ENCODE results near the gene JMJD4. TPM values are rescaled to one million over a fixed set of nuclear protein-coding genes. Genes with fewer than 3 reads are reported as not detected.
"Not testable (repeated sequence)": the region's sequence is repeated elsewhere in the genome, so short reads cannot be mapped to it uniquely, and the experiment has no call there.

The JMJD4 gene
- total RNA-seq, 1 donor from 2014 or later, result 26.6 TPM

- Mint-ChIP-seq H3K4me1 (ENCODE audit: low read depth, unreplicated experiment) (no peaks in the 10 kb centered on the region), H3K27ac (ENCODE audit: unreplicated experiment) (no peak overlapping the region), H3K27me3 (ENCODE audit: unreplicated experiment) (no peaks in the 10 kb centered on the region), H3K4me3 (ENCODE audit: unreplicated experiment) (no peak overlapping the region), H3K36me3 (ENCODE audit: unreplicated experiment) (peaks cover 10% of the 10 kb centered on the region), H3K9me3 (ENCODE audit: unreplicated experiment) (peaks cover 17% of the 10 kb centered on the region)
- TF ChIP-seq CTCF (IDR thresholded peaks at IDR 0.05; ENCODE audit: partially characterized antibody, unreplicated experiment), result no peak
- no peak for DNase-seq
Observed at GRCh38 chr1:227709451-227709850, 25.7 kb downstream of the JMJD4 start.

GRCh38 chr1:227707846-227708245 lies 27.3 kb downstream of the JMJD4 start:
- DNase-seq, result no peak
- TF ChIP-seq CTCF (IDR thresholded peaks at IDR 0.05; ENCODE audit: partially characterized antibody, unreplicated experiment), result no peak
- Mint-ChIP-seq H3K4me3 (ENCODE audit: unreplicated experiment) (no peak overlapping the region), H3K4me1 (ENCODE audit: low read depth, unreplicated experiment) (no peaks in the 10 kb centered on the region), H3K27ac (ENCODE audit: unreplicated experiment) (no peak overlapping the region), H3K9me3 (ENCODE audit: unreplicated experiment) (peaks cover 20% of the 10 kb centered on the region), H3K27me3 (ENCODE audit: unreplicated experiment) (no peaks in the 10 kb centered on the region), H3K36me3 (ENCODE audit: unreplicated experiment) (peaks cover 4% of the 10 kb centered on the region)

- Mint-ChIP-seq H3K9me3 (ENCODE audit: unreplicated experiment) (peaks cover 19% of the 10 kb centered on the region), H3K36me3 (ENCODE audit: unreplicated experiment) (peaks cover 32% of the 10 kb centered on the region)
- H3K4me3 Mint-ChIP-seq (ENCODE audit: unreplicated experiment); H3K27me3 Mint-ChIP-seq (ENCODE audit: unreplicated experiment); H3K27ac Mint-ChIP-seq (ENCODE audit: unreplicated experiment); DNase-seq; H3K4me1 Mint-ChIP-seq (ENCODE audit: low read depth, unreplicated experiment): not testable (repeated sequence)
Observed at GRCh38 chr1:227701631-227702030, 33.5 kb downstream of the JMJD4 start.

- Mint-ChIP-seq H3K27me3 (ENCODE audit: unreplicated experiment) (peaks cover 1% of the 10 kb centered on the region), H3K9me3 (ENCODE audit: unreplicated experiment) (peaks cover 10% of the 10 kb centered on the region), H3K36me3 (ENCODE audit: unreplicated experiment) (peaks cover 32% of the 10 kb centered on the region), H3K4me1 (ENCODE audit: low read depth, unreplicated experiment) (no peaks in the 10 kb centered on the region), H3K27ac (ENCODE audit: unreplicated experiment) (no peak overlapping the region), H3K4me3 (ENCODE audit: unreplicated experiment) (no peak overlapping the region)
- DNase-seq, result no peak
- TF ChIP-seq CTCF (IDR thresholded peaks at IDR 0.05; ENCODE audit: partially characterized antibody, unreplicated experiment), result no peak
Observed at GRCh38 chr1:227697321-227697864, 37.7 kb downstream of the JMJD4 start.

GRCh38 chr1:227685807-227686206 lies 49.3 kb downstream of the JMJD4 start:
- Mint-ChIP-seq H3K36me3 (ENCODE audit: unreplicated experiment) (peaks cover 13% of the 10 kb centered on the region), H3K4me3 (ENCODE audit: unreplicated experiment) (no peak overlapping the region), H3K4me1 (ENCODE audit: low read depth, unreplicated experiment) (no peaks in the 10 kb centered on the region), H3K27me3 (ENCODE audit: unreplicated experiment) (no peaks in the 10 kb centered on the region), H3K27ac (ENCODE audit: unreplicated experiment) (no peak overlapping the region), H3K9me3 (ENCODE audit: unreplicated experiment) (peaks cover 2% of the 10 kb centered on the region)
- DNase-seq, result no peak
- no peak for TF ChIP-seq CTCF (IDR thresholded peaks at IDR 0.05; ENCODE audit: partially characterized antibody, unreplicated experiment)

Other genes starting within 250 kb of the JMJD4 start
- gene ZNF678, start 171.7 kb downstream of the JMJD4 start, total RNA-seq (ENCODE audit: unreplicated experiment), result 17.5 TPM
- 34.0 TPM for gene SNAP47, start 133 bp upstream of the JMJD4 start, total RNA-seq (ENCODE audit: unreplicated experiment)
- not detected for gene PRSS38, start 80.4 kb upstream of the JMJD4 start, total RNA-seq (ENCODE audit: unreplicated experiment)
- gene WNT9A, start 212.6 kb upstream of the JMJD4 start, total RNA-seq (ENCODE audit: unreplicated experiment), result 13.8 TPM

Data from glutamatergic neuron (in vitro differentiated cells).